Measurements from ENCODE around the gene CYP19A1.

Gene CYP19A1

DNA sequence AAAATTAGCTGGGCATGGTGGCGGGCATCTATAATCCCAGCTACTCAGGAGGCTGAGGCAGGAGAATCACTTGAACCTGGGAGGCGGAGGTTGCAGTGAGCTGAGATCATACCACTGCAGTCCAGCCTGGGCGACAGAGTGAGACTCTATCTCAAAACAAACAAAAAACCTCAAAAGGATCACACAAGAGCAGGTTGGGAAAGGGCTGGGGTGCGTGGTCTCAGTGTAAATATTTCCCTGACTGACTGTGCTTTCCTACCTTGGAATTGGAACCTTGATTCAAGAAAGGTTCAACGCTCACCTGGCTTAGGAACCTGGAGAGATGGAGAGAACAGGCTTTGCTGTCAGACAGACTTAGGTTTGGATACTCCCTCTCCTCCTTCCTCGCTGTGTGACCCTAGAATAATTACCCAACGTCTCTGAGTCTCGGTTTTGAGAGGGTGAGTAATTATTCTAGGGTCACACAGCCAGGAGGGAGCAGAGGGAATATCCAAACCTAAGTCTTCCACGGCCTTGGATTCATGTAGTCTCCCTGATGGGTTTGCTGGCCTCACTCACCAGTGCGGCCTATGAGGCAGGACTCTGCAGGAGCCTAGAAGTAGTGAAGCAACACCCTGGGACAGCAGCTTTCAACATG, 24.6 kb downstream of the CYP19A1 start:
- no peaks in the 10 kb centered on the region for H3K79me2 ChIP-seq (ENCODE audit: low read length)
- H3K4me1 ChIP-seq (ENCODE audit: low read length) = no peaks in the 10 kb centered on the region
- H3K9ac ChIP-seq (ENCODE audit: low read length) = no peak overlapping the region
- H2AFZ ChIP-seq (ENCODE audit: low read depth, low read length) = no peak overlapping the region
- H3K27ac ChIP-seq (ENCODE audit: low read length) = no peak overlapping the region
- H3K4me3 ChIP-seq (ENCODE audit: low read length) = no peak overlapping the region
- H3K4me2 ChIP-seq (ENCODE audit: low read length) = no peak overlapping the region
- no peaks in the 10 kb centered on the region for H3K9me3 ChIP-seq (ENCODE audit: insufficient read depth, low read length)
- TF ChIP-seq CTCF (IDR thresholded peaks at IDR 0.05; ENCODE audit: low read depth, low read length) (no peak), EZH2phosphoT487 (IDR thresholded peaks at IDR 0.05; ENCODE audit: low read depth) (no peak)
- no peaks in the 10 kb centered on the region for H3K27me3 ChIP-seq (ENCODE audit: low read depth, low read length)
- H3K36me3 ChIP-seq (replicated peaks; ENCODE audit: low read depth, low read length) = no peaks in the 10 kb centered on the region
- no peaks in the 10 kb centered on the region for H4K20me1 ChIP-seq (ENCODE audit: insufficient read depth, low read length)

DNA sequence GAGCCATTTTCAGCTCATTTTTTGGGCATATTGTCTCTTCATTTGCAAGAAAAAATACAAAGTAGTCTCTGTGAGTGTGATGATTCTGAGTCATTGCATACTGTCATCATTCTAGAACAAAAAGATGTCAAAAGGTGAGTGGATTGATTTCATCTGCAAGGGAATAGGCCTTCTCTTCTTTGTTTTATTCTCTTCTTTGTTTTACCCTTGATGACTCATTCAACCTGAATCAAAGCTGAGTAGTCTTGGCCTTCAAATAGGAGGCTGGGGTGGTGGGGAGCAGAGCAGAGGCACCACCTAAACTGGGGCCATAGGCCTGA, 25.4 kb downstream of the CYP19A1 start:
- H3K4me3 ChIP-seq (ENCODE audit: low read length) = no peak overlapping the region
- TF ChIP-seq CTCF (IDR thresholded peaks at IDR 0.05; ENCODE audit: low read depth, low read length) = no peak
- TF ChIP-seq EZH2phosphoT487 (IDR thresholded peaks at IDR 0.05; ENCODE audit: low read depth) = no peak
- no peaks in the 10 kb centered on the region for H3K27me3 ChIP-seq (ENCODE audit: low read depth, low read length)
- H3K9ac ChIP-seq (ENCODE audit: low read length) = no peak overlapping the region
- H3K9me3 ChIP-seq (ENCODE audit: insufficient read depth, low read length) = no peaks in the 10 kb centered on the region
- H4K20me1 ChIP-seq (ENCODE audit: insufficient read depth, low read length) = no peaks in the 10 kb centered on the region
- no peaks in the 10 kb centered on the region for H3K4me1 ChIP-seq (ENCODE audit: low read length)
- no peaks in the 10 kb centered on the region for H3K36me3 ChIP-seq (replicated peaks; ENCODE audit: low read depth, low read length)
- no peaks in the 10 kb centered on the region for H3K79me2 ChIP-seq (ENCODE audit: low read length)
- H3K27ac ChIP-seq (ENCODE audit: low read length) = no peak overlapping the region
- H2AFZ ChIP-seq (ENCODE audit: low read depth, low read length) = no peak overlapping the region
- H3K4me2 ChIP-seq (ENCODE audit: low read length) = no peak overlapping the region

DNA sequence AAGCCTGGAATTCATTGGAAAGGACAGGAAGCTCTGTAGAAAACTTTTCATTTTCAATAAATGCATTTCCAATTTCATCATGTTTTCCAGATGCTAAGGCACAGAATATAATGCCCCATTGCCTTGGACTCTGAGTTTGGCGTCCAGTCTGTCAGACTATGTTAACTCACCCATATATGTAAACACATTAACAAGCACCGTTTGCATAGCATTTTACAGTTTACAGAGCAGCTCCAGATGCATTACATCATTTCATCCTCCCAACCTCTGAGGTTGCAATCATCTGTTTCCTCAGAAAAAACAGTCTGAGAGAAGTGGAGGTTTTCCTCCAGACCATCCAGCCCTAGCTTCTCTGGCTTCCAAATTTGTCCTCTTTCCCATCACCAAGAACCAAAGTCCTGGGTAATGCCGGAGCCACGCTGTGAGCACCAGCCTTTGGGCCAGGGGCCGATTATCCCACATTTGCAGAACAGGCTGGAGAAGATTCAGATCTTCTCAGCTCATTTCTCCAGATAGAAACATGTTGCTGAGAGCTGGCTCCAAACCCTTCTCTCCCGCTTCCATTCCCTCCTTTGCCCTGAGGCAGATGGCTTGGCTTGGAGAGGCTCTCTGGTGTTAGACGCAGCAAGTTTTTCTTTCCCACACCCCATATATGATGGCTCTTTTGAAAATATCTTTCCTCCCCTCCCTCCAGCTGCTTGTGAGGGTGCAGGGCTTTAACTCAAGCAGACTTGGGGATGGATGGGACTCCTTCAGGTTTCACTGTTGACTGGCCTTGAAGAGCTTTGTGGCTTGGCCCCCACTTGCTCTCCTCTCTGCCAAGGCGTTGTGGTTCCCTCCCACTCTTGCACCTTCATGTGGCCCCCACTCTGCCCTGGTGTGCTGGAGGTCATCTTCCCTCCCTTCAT, 26.0 kb downstream of the CYP19A1 start:
- Histone ChIP-seq H3K27ac (ENCODE audit: low read length) (no peak overlapping the region), H4K20me1 (ENCODE audit: insufficient read depth, low read length) (no peaks in the 10 kb centered on the region), H2AFZ (ENCODE audit: low read depth, low read length) (no peak overlapping the region), H3K9me3 (ENCODE audit: insufficient read depth, low read length) (no peaks in the 10 kb centered on the region), H3K9ac (ENCODE audit: low read length) (no peak overlapping the region), H3K27me3 (ENCODE audit: low read depth, low read length) (no peaks in the 10 kb centered on the region), H3K4me2 (ENCODE audit: low read length) (no peak overlapping the region), H3K4me3 (ENCODE audit: low read length) (no peak overlapping the region), H3K4me1 (ENCODE audit: low read length) (peaks cover 3% of the 10 kb centered on the region; the same call in 1 of the 2 replicates), H3K36me3 (replicated peaks; ENCODE audit: low read depth, low read length) (no peaks in the 10 kb centered on the region), H3K79me2 (ENCODE audit: low read length) (no peaks in the 10 kb centered on the region)
- TF ChIP-seq EZH2phosphoT487 (IDR thresholded peaks at IDR 0.05; ENCODE audit: low read depth) (no peak), CTCF (IDR thresholded peaks at IDR 0.05; ENCODE audit: low read depth, low read length) (no peak)

- H3K27ac ChIP-seq (ENCODE audit: low read length) = no peak overlapping the region
- no peaks in the 10 kb centered on the region for H3K36me3 ChIP-seq (replicated peaks; ENCODE audit: low read depth, low read length)
- H3K27me3 ChIP-seq (ENCODE audit: low read depth, low read length) = no peaks in the 10 kb centered on the region
- no peaks in the 10 kb centered on the region for H3K79me2 ChIP-seq (ENCODE audit: low read length)
- TF ChIP-seq CTCF (IDR thresholded peaks at IDR 0.05; ENCODE audit: low read depth, low read length) (no peak), EZH2phosphoT487 (IDR thresholded peaks at IDR 0.05; ENCODE audit: low read depth) (no peak)
- H4K20me1 ChIP-seq (ENCODE audit: insufficient read depth, low read length) = no peaks in the 10 kb centered on the region
- peaks cover 3% of the 10 kb centered on the region; the same call in 1 of the 2 replicates for H3K4me1 ChIP-seq (ENCODE audit: low read length)
- H3K9me3 ChIP-seq (ENCODE audit: insufficient read depth, low read length) = no peaks in the 10 kb centered on the region
- no peak overlapping the region for H3K9ac ChIP-seq (ENCODE audit: low read length)
- no peak overlapping the region for H2AFZ ChIP-seq (ENCODE audit: low read depth, low read length)
- no peak overlapping the region for H3K4me3 ChIP-seq (ENCODE audit: low read length)
- no peak overlapping the region for H3K4me2 ChIP-seq (ENCODE audit: low read length)
Observed at GRCh38 chr15:51311510-51311909, 26.9 kb downstream of the CYP19A1 start.

Data from OCI-LY3 (cell line).